Left lung (tissue), 10 donors: ENCODE results near the gene TESK2. TPM values are rescaled to one million over a fixed set of nuclear protein-coding genes. Genes with fewer than 3 reads are reported as not detected.

Source experiments
- ATAC-seq: fragments of 200-7000 bp; cut with Tn5 transposase; one replicate; pipeline ENCODE4 v1.9.1; 2020; ENCODE audit warnings: moderate library complexity
- DNase-seq, 4 donors: peaks; one replicate each; pipeline ENCODE4 v3.0.0-alpha.2; 2013 to 2020
- H3K27ac ChIP-seq, 2 donors: fragments of 200-600 bp; sonication (generic) in 1 of 2; one replicate each; pipeline versions ENCODE4 v1.5.0 to v1.8.0; 2020 to 2021
- H3K27me3 ChIP-seq, 2 donors: fragments of 200-600 bp; sonication (generic) in 1 of 2; one replicate each; pipeline versions ENCODE4 v1.5.0 to v1.8.0; 2020 to 2021
- H3K36me3 ChIP-seq, 2 donors: fragments of 200-600 bp; sonication (generic) in 1 of 2; one replicate each; pipeline versions ENCODE4 v1.5.0 to v1.8.0; 2020 to 2021
- H3K4me1 ChIP-seq, 2 donors: fragments of 200-600 bp; one replicate each; pipeline ENCODE4 v1.8.0; 2021
- H3K4me3 ChIP-seq, 2 donors: fragments of 200-600 bp; sonication (generic) in 1 of 2; one replicate each; pipeline versions ENCODE4 v1.5.0 to v1.8.0; 2020 to 2021; ENCODE audit warnings: mild to moderate bottlenecking in 1 of 2
- H3K9me3 ChIP-seq, 2 donors: fragments of 200-600 bp; sonication (generic) in 1 of 2; one replicate each; pipeline versions ENCODE4 v1.5.0 to v1.8.0; 2020 to 2021
- intact Hi-C, 2 donors: fragments of 100-400 bp; cut with DNase I; formaldehyde crosslinking; loops; one replicate each; pipeline versions ENCODE4 v1.11.2 to v1.14.2; 2022
- polyA plus RNA-seq, 6 donors: library from polyadenylated mRNA; unstranded; fragments of 120-200 nt; gene quantifications; one replicate each; pipeline ENCODE4 v1.2.1, GENCODE V29; 2013; ENCODE audit not compliant: insufficient read length in 6 of 6
- total RNA-seq, 2 donors: library from RNA; stranded (reverse); fragmentation: NEBNext Ultra II Directional; extraction: Animal tissue kit (Norgen Biotek cat#: 25700); gene quantifications; one replicate each; pipeline ENCODE4 v1.2.1, GENCODE V29; 2021
- TF ChIP-seq, protein P1 (sequence below), 2 donors: fragments of 200-600 bp; sonication (generic) in 1 of 2; IDR thresholded peaks; one replicate each; pipeline versions ENCODE4 v1.5.0 to v1.8.0; 2021; ENCODE audit warnings: antibody characterized with exemption in 2 of 2
- donor health status: DM: no; HTN: yes; CAD: no.
- donor health status: DM: no; HTN: no; CAD: no.

Gene TESK2
- total and polyA plus RNA-seq, 8 donors = 4.3 to 12.5 (median 9.2) TPM

DNA sequence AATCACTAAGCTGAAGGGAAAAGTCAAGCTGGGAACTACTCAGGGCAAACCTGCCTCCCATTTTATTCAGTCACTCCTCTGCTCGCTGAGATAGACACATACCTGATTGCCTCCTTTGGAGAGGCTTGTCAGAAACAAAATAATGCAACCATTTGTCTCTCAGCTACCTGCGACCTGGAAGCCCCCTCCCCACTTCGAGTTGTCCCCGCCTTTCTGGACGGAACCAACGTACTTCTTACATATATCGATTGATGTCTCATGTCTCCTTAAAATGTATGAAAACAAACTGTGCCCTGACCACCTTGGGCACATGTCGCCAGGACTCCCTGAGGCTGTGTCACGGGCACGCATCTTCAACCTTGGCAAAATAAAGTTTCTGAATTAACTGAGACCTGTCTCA, 185.7 kb downstream of the TESK2 start:
- Histone ChIP-seq H3K27me3 (no peaks in the 10 kb centered on the region), H3K4me1 (peaks cover 15 to 18% of the 10 kb centered on the region in 2 donors), H3K36me3 (no peaks in the 10 kb centered on the region), H3K9me3 (no peaks in the 10 kb centered on the region), H3K4me3 (no peak overlapping the region), H3K27ac (no peak overlapping the region)
- TF ChIP-seq, protein P1, sequence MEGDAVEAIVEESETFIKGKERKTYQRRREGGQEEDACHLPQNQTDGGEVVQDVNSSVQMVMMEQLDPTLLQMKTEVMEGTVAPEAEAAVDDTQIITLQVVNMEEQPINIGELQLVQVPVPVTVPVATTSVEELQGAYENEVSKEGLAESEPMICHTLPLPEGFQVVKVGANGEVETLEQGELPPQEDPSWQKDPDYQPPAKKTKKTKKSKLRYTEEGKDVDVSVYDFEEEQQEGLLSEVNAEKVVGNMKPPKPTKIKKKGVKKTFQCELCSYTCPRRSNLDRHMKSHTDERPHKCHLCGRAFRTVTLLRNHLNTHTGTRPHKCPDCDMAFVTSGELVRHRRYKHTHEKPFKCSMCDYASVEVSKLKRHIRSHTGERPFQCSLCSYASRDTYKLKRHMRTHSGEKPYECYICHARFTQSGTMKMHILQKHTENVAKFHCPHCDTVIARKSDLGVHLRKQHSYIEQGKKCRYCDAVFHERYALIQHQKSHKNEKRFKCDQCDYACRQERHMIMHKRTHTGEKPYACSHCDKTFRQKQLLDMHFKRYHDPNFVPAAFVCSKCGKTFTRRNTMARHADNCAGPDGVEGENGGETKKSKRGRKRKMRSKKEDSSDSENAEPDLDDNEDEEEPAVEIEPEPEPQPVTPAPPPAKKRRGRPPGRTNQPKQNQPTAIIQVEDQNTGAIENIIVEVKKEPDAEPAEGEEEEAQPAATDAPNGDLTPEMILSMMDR (IDR thresholded peaks at IDR 0.05) = no peak
- no peak for ATAC-seq
- intact Hi-C loops = no loop called here
- DNase-seq = no peak

DNA sequence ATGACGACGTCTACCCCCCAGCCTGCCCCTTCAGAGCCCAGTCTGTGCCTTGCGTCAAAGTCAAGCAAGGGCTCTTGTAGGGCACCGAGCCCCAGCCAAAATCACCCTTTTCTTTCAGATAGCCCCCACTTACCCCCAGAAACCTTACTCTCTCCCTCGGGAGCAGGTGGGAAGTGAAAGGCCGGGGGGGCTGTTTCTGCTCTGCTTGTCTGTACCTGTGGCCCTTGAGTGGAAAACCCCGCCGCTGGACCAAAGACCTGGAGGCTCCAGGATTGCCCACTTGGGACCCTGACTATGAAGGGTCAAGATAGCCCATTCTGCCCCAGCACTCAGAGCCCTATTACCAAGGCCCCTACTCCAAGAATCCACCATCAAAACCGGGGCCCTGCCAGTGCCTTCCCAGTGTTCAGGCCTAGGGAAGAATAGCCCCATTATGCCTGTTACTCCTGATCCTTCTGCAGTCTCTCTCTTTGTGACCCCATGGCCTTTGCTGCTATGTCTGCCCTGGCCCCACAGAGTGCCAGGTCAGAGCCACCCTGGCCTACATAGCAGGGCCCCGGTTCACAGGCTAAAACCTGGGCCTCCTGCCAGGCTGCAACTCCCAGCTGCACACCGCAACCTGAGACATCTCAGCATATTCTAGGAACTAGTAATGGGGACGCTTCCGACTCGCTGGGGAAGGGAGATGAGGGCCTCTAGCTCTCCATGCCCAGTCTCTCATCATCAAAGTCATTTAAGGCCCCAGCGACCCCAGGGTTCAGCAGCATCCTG, 186.5 kb downstream of the TESK2 start:
- ATAC-seq (peak; percentile 1), DNase-seq (peak in 1 of 4 donors; percentile 31)
- intact Hi-C loops = loop anchor here in 1 of 2 donors (5.0 kb wide), 2 partner anchors 188 to 292 kb away; partner anchors contain the start of genes HECTD3, TESK2 and UROD

DNA sequence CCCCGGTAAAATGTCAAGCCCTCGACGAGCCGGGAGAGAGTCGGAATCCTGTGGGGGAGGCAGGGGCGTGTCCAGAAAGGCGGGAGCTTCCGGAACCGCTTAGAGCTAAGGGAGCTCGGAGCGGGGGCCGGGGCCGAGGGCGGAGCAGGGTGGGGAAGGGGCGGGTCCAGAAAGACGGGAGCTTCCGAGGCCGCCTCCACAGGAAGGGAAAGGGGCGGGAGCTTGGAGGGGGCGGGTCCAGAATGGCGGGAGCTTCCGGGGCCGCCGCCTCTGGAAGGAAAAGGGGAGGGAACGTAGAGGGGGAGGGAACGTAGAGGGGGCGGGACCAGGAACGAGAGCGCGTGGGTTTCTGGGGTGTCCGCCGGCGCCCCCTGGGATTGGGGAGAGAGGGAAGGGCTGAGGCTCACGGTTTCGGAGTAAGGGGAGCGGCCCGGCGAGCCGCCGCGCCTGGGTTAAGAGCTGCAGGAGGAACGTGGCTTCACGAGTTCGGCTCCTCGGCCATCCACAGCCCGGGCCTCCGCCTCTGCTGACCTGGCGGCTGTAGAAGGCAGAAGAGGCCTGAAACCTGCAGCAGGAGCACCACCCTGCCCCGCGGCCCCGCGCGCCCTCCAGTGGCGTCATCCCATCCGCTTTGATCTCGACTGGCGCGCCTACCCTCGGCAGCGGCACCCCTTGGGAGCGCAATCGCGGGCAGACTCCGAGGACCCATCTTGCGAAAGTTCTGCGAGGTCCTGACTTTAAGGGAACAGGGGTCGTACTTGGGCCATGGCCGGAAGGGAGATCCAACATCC, 187.2 kb downstream of the TESK2 start:
- TF ChIP-seq, protein P1 (IDR thresholded peaks at IDR 0.05) = peak; percentile 53 to 55
- intact Hi-C loops = loop anchor here in 1 of 2 donors (5.0 kb wide), 2 partner anchors 189 to 291 kb away; partner anchors contain the start of genes HECTD3, TESK2 and UROD
- peak; percentile 96 to 100 (median 99) for DNase-seq
- ATAC-seq = peak; percentile 96
- Histone ChIP-seq H3K4me3 (peak overlapping the region; percentile 60 to 77), H3K27me3 (no peaks in the 10 kb centered on the region), H3K27ac (peak overlapping the region; percentile 89 to 94), H3K4me1 (peaks cover 15 to 18% of the 10 kb centered on the region in 2 donors), H3K36me3 (no peaks in the 10 kb centered on the region), H3K9me3 (no peaks in the 10 kb centered on the region)

More for the DNA sequence above, 186.5 kb downstream of the TESK2 start:
- H3K4me3 ChIP-seq = peak overlapping the region; percentile 60 to 77
- no peaks in the 10 kb centered on the region for H3K9me3 ChIP-seq
- TF ChIP-seq, protein P1 (IDR thresholded peaks at IDR 0.05) = no peak
- H3K27ac ChIP-seq = peak overlapping the region; percentile 89 to 94
- H3K4me1 ChIP-seq = peaks cover 15 to 18% of the 10 kb centered on the region in 2 donors
- H3K27me3 ChIP-seq = no peaks in the 10 kb centered on the region
- H3K36me3 ChIP-seq = no peaks in the 10 kb centered on the region

DNA sequence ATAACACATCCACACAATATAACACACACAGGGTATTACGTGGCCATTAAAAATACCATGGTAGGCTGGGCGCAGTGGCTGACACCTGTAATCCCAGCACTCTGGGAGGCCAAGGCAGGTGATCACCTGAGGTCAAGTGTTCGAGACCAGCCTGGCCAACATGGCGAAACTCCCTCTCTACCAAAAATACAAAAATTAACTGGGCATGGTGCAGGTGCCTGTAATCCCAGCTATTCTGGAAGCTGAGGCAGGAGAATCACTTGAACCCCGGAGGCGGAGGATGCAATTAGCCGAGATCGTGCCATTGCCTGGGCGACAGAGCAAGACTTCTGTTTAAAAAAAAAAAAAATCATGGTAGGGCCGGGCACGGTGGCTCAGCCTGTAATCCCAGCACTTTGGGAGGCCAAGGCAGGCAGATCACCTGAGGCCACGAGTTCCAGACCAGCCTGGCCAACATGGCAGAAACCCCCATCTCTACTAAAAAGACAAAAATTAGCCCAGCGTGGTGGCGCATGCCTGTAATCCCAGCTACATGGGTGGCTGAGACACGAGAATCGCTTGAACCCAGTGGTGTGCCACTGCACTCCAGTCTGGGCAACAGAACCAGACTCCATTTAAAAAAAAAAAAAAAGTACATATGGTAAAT, 188.3 kb downstream of the TESK2 start:
- no peak for DNase-seq
- Histone ChIP-seq H3K27ac (peak overlapping the region; percentile 86 to 94), H3K9me3 (no peaks in the 10 kb centered on the region), H3K4me3 (peak overlapping the region; percentile 56 to 77), H3K27me3 (no peaks in the 10 kb centered on the region), H3K36me3 (no peaks in the 10 kb centered on the region), H3K4me1 (peaks cover 15 to 18% of the 10 kb centered on the region in 2 donors)
- ATAC-seq = no peak
- TF ChIP-seq, protein P1 (IDR thresholded peaks at IDR 0.05) = no peak
- intact Hi-C loops = loop anchor here in 1 of 2 donors (5.0 kb wide), 2 partner anchors 190 to 290 kb away; partner anchors contain the start of genes HECTD3, TESK2 and UROD
